ENCODE measurements around the gene SEMA4B.

DNA sequence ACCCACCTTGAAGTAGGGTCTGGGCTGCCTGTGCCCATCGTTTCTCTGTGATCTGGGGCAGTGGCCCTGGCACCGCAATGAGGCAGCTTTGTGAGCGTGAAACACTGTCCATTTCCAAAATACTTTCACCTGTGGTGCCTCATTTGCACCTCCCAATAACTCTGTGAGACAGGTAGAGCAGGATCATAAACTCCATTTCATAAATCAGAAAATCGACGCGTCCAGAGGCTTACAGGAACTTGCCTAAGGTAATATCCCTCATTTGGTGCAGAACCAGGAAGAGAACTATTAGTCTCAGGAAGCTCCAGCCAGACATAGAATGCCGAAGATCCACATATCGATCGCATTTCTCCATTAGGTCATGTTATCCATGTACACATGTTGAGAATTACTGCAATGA lies 38.2 kb upstream of the SEMA4B start:
- TF ChIP-seq, protein P1, sequence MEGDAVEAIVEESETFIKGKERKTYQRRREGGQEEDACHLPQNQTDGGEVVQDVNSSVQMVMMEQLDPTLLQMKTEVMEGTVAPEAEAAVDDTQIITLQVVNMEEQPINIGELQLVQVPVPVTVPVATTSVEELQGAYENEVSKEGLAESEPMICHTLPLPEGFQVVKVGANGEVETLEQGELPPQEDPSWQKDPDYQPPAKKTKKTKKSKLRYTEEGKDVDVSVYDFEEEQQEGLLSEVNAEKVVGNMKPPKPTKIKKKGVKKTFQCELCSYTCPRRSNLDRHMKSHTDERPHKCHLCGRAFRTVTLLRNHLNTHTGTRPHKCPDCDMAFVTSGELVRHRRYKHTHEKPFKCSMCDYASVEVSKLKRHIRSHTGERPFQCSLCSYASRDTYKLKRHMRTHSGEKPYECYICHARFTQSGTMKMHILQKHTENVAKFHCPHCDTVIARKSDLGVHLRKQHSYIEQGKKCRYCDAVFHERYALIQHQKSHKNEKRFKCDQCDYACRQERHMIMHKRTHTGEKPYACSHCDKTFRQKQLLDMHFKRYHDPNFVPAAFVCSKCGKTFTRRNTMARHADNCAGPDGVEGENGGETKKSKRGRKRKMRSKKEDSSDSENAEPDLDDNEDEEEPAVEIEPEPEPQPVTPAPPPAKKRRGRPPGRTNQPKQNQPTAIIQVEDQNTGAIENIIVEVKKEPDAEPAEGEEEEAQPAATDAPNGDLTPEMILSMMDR (IDR thresholded peaks at IDR 0.05; ENCODE audit: low read depth, low read length, poor library complexity, severe bottlenecking) = no peak
- TF ChIP-seq EZH2phosphoT487 (IDR thresholded peaks at IDR 0.05; ENCODE audit: borderline replicate concordance, low read length) = no peak
